H9 (cell line): ENCODE results near the gene CKMT2. TPM values are rescaled to one million over a fixed set of nuclear protein-coding genes. Genes with fewer than 3 reads are reported as not detected.

Experiments used
- DNase-seq: peaks from one replicate; pipeline ENCODE4 v3.0.0-alpha.2; 2017
- H2AFZ ChIP-seq: one replicate; pipeline ENCODE4 v1.6.1; 2013; ENCODE audit warnings: mild to moderate bottlenecking, low read length, control low read depth, moderate library complexity
- H2AK5ac ChIP-seq: 2 replicates; pipeline ENCODE4 v1.6.1; 2013; ENCODE audit warnings: low read length, control low read depth, mixed read lengths; ENCODE audit not compliant: insufficient read length
- H2BK120ac ChIP-seq: one replicate; pipeline ENCODE4 v1.6.1; 2013; ENCODE audit warnings: low read depth, mild to moderate bottlenecking, low read length, control low read depth, inconsistent platforms; ENCODE audit not compliant: poor library complexity, severe bottlenecking
- H2BK12ac ChIP-seq: 2 replicates; pipeline ENCODE4 v1.6.1; 2013; ENCODE audit warnings: low read length, control low read depth, mixed read lengths, low read depth; ENCODE audit not compliant: insufficient read length
- H2BK15ac ChIP-seq: 2 replicates; pipeline ENCODE4 v1.6.1; 2013; ENCODE audit warnings: low read depth, low read length, control low read depth
- H2BK20ac ChIP-seq: one replicate; pipeline ENCODE4 v1.6.1; 2013; ENCODE audit warnings: low read depth, mild to moderate bottlenecking, low read length, control low read depth, inconsistent platforms; ENCODE audit not compliant: poor library complexity, severe bottlenecking
- H2BK5ac ChIP-seq: 2 replicates; pipeline ENCODE4 v1.6.1; 2013; ENCODE audit warnings: low read length, control low read depth, mixed read lengths; ENCODE audit not compliant: insufficient read length
- H3K14ac ChIP-seq: 2 replicates; pipeline ENCODE4 v1.6.1; 2013; ENCODE audit warnings: low read length, control low read depth; ENCODE audit not compliant: insufficient read depth
- H3K18ac ChIP-seq: 2 replicates; pipeline ENCODE4 v1.6.1; 2013; ENCODE audit warnings: low read depth, mild to moderate bottlenecking, mixed read lengths, low read length, control low read depth; ENCODE audit not compliant: insufficient read length
- H3K23ac ChIP-seq: 2 replicates; pipeline ENCODE4 v1.6.1; 2013; ENCODE audit warnings: low read length, control low read depth, mixed read lengths, low read depth; ENCODE audit not compliant: insufficient read length
- H3K23me2 ChIP-seq: 2 replicates; pipeline ENCODE4 v1.6.1; 2013; ENCODE audit warnings: low read depth, mild to moderate bottlenecking, mixed read lengths, low read length, control low read depth; ENCODE audit not compliant: insufficient read length, poor library complexity, severe bottlenecking
- H3K27ac ChIP-seq: 2 replicates; pipeline ENCODE4 v1.5.1; 2013; ENCODE audit warnings: low read length, control low read depth, mixed read lengths, low read depth; ENCODE audit not compliant: insufficient read length
- H3K27me3 ChIP-seq: 2 replicates; pipeline ENCODE4 v1.6.1; 2013; ENCODE audit warnings: low read length, control low read depth, inconsistent platforms; ENCODE audit not compliant: insufficient read depth
- H3K4ac ChIP-seq: 2 replicates; pipeline ENCODE4 v1.6.1; 2013; ENCODE audit warnings: low read depth, mild to moderate bottlenecking, control low read depth, inconsistent platforms, low read length, moderate library complexity
- H3K4me1 ChIP-seq: 2 replicates; pipeline ENCODE4 v1.6.1; 2013; ENCODE audit warnings: low read length, control low read depth, inconsistent platforms; ENCODE audit not compliant: insufficient read depth
- H3K4me2 ChIP-seq: 2 replicates; pipeline ENCODE4 v1.6.1; 2013; ENCODE audit warnings: low read length, control low read depth, mixed read lengths; ENCODE audit not compliant: insufficient read length, insufficient read depth
- H3K56ac ChIP-seq: 2 replicates; pipeline ENCODE4 v1.6.1; 2013; ENCODE audit warnings: low read depth, mild to moderate bottlenecking, mixed read lengths, low read length, control low read depth; ENCODE audit not compliant: insufficient read length
- H3K79me1 ChIP-seq: 2 replicates; pipeline ENCODE4 v1.6.1; 2013; ENCODE audit warnings: low read depth, mild to moderate bottlenecking, moderate library complexity, low read length, control low read depth, inconsistent platforms; ENCODE audit not compliant: insufficient read depth, poor library complexity, severe bottlenecking
- H3K79me2 ChIP-seq: 2 replicates; pipeline ENCODE4 v1.6.1; 2013; ENCODE audit warnings: low read length, control low read depth, inconsistent platforms; ENCODE audit not compliant: insufficient read depth
- H3K9ac ChIP-seq: 2 replicates; pipeline ENCODE4 v1.6.1; 2013; ENCODE audit warnings: low read length, control low read depth, mixed read lengths; ENCODE audit not compliant: insufficient read length; ENCODE audit errors: extremely low read depth
- H3K9me3 ChIP-seq: one replicate; pipeline ENCODE4 v1.6.1; 2013; ENCODE audit warnings: low read depth, low read length, inconsistent platforms; ENCODE audit not compliant: control insufficient read depth
- H3T11ph ChIP-seq: one replicate; pipeline ENCODE4 v1.6.1; 2013; ENCODE audit warnings: mild to moderate bottlenecking, low read length, control low read depth, inconsistent platforms
- H4K20me1 ChIP-seq: one replicate; pipeline ENCODE4 v1.6.1; 2013; ENCODE audit not compliant: control insufficient read depth, insufficient read length, insufficient read depth
- H4K5ac ChIP-seq: 2 replicates; pipeline ENCODE4 v1.6.1; 2013; ENCODE audit warnings: low read depth, mild to moderate bottlenecking, mixed read lengths, low read length, control low read depth; ENCODE audit not compliant: insufficient read length
- H4K8ac ChIP-seq: replicated peaks from 2 replicates; pipeline ENCODE4 v1.6.1; 2013; ENCODE audit warnings: low read length, control low read depth, mixed read lengths, low read depth; ENCODE audit not compliant: insufficient read length
- H4K91ac ChIP-seq: 2 replicates; pipeline ENCODE4 v1.6.1; 2013; ENCODE audit warnings: low read depth, mild to moderate bottlenecking, moderate library complexity, mixed read lengths, low read length, control low read depth; ENCODE audit not compliant: insufficient read length
- H3K27ac Mint-ChIP-seq, 3 experiments: 2 replicates in 2 of 3; 3 replicates in 1 of 3; pipeline ENCODE4 v1.8.0; 2020 to 2021; ENCODE audit warnings: mixed read lengths in 3 of 3, mild to moderate bottlenecking in 1 of 3, moderate library complexity in 1 of 3
- H3K27me3 Mint-ChIP-seq: 2 replicates; pipeline ENCODE4 v1.8.0; 2021; ENCODE audit warnings: low read depth, mild to moderate bottlenecking, moderate library complexity, mixed read lengths
- H3K36me3 Mint-ChIP-seq, 3 experiments: 2 replicates in 2 of 3; 3 replicates in 1 of 3; pipeline ENCODE4 v1.8.0; 2020 to 2021; ENCODE audit warnings: low read depth in 3 of 3, mixed read lengths in 3 of 3; ENCODE audit not compliant: insufficient read depth in 1 of 3
- H3K4me1 Mint-ChIP-seq, 2 experiments: 2 replicates each; pipeline ENCODE4 v1.8.0; 2020; ENCODE audit warnings: mixed read lengths in 2 of 2
- H3K4me3 Mint-ChIP-seq, 2 experiments: 2 replicates in 1 of 2; 3 replicates in 1 of 2; pipeline ENCODE4 v1.8.0; 2020 to 2021; ENCODE audit warnings: mild to moderate bottlenecking in 2 of 2, mixed read lengths in 2 of 2, moderate library complexity in 1 of 2
- H3K9me3 Mint-ChIP-seq, 2 experiments: 2 replicates in 1 of 2; 3 replicates in 1 of 2; pipeline ENCODE4 v1.8.0; 2020; ENCODE audit warnings: mild to moderate bottlenecking in 2 of 2, mixed read lengths in 2 of 2, moderate library complexity in 1 of 2
- total RNA-seq: library from RNA; stranded (reverse); gene quantifications from 2 replicates; pipeline ENCODE4 v1.2.1, GENCODE V29; 2021
- TF ChIP-seq, protein P1 (sequence below): fragments of 200-600 bp; sonication (generic); conservative IDR thresholded peaks from 3 replicates; pipeline ENCODE4 v1.8.0; 2021; ENCODE audit warnings: antibody characterized with exemption, mild to moderate bottlenecking

Gene CKMT2
- total RNA-seq, 1 experiment from 2014 or later = 1.8 TPM

DNA sequence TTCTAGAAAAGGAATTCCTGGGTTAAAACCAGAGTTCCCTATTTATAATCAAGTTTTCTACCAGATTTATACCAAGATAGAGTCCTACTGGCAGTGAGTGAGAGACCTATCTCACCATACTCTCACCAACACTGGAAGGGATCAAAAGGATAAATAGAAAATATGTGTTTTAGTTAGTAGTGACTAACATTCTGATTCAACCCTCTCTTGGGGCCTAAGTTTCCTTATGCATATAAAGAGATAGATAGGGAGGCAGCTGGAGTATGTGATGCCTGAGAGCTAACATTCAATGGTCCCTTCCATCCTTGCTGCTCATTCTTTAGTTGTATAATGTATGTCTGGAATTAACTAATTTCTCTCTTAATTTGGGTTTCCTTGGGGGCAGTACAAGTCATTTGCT, 32.0 kb downstream of the CKMT2 start:
- Histone ChIP-seq H4K5ac (no peak overlapping the region), H3K4ac (no peak overlapping the region), H3T11ph (no peak overlapping the region), H4K20me1 (no peaks in the 10 kb centered on the region), H2AFZ (no peak overlapping the region), H3K79me1 (no peaks in the 10 kb centered on the region), H3K4me1 (peaks cover 4% of the 10 kb centered on the region; the same call in 1 of the 2 replicates), H3K9ac (no peak overlapping the region), H3K23ac (no peak overlapping the region), H3K56ac (no peak overlapping the region), H3K4me2 (no peak overlapping the region), H3K23me2 (no peaks in the 10 kb centered on the region), H3K18ac (no peak overlapping the region), H3K79me2 (peaks cover 2% of the 10 kb centered on the region; the same call in 1 of the 2 replicates), H2BK20ac (no peak overlapping the region), H3K9me3 (no peaks in the 10 kb centered on the region), H2AK5ac (no peak overlapping the region), H2BK5ac (no peak overlapping the region), H4K8ac (no peak overlapping the region), H3K27ac (no peak overlapping the region), H4K91ac (no peak overlapping the region), H2BK15ac (no peak overlapping the region), H3K27me3 (no peaks in the 10 kb centered on the region), H2BK12ac (no peak overlapping the region), H2BK120ac (no peak overlapping the region), H3K14ac (no peak overlapping the region)
- H3K4me3 Mint-ChIP-seq = no peak overlapping the region
- H3K36me3 Mint-ChIP-seq = peaks cover 23 to 31% (median 27%) of the 10 kb centered on the region in 3 experiments
- H3K27me3 Mint-ChIP-seq = no peaks in the 10 kb centered on the region; the same call in 1 of the 2 replicates
- H3K27ac Mint-ChIP-seq = no peak overlapping the region
- peaks cover 20 to 23% of the 10 kb centered on the region in 2 experiments for H3K9me3 Mint-ChIP-seq
- H3K4me1 Mint-ChIP-seq = peaks cover 5% of the 10 kb centered on the region in 2 experiments
- DNase-seq = no peak
- TF ChIP-seq, protein P1, sequence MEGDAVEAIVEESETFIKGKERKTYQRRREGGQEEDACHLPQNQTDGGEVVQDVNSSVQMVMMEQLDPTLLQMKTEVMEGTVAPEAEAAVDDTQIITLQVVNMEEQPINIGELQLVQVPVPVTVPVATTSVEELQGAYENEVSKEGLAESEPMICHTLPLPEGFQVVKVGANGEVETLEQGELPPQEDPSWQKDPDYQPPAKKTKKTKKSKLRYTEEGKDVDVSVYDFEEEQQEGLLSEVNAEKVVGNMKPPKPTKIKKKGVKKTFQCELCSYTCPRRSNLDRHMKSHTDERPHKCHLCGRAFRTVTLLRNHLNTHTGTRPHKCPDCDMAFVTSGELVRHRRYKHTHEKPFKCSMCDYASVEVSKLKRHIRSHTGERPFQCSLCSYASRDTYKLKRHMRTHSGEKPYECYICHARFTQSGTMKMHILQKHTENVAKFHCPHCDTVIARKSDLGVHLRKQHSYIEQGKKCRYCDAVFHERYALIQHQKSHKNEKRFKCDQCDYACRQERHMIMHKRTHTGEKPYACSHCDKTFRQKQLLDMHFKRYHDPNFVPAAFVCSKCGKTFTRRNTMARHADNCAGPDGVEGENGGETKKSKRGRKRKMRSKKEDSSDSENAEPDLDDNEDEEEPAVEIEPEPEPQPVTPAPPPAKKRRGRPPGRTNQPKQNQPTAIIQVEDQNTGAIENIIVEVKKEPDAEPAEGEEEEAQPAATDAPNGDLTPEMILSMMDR = no peak
